Skeletal muscle cell (primary cell): Measurements from ENCODE around the gene ATG10.

Source experiments
- DNase-seq: peaks from one replicate; pipeline ENCODE4 v3.0.0-alpha.2; 2010; ENCODE audit warnings: low read depth
- H3K4me3 ChIP-seq: 2 replicates; pipeline ENCODE4 v1.5.1; 2011; ENCODE audit warnings: low read depth, mild to moderate bottlenecking, control low read depth, low read length, moderate library complexity

ATG10 gene

GRCh38 chr5:82185851-82186250, 214.0 kb downstream of the ATG10 start:
- H3K4me3 ChIP-seq = no peak overlapping the region
- DNase-seq = no peak

GRCh38 chr5:82197550-82197949, 225.7 kb downstream of the ATG10 start:
- DNase-seq = no peak
- no peak overlapping the region for H3K4me3 ChIP-seq

- H3K4me3 ChIP-seq = no peak overlapping the region
- no peak for DNase-seq
These were observed 232.7 kb downstream of the ATG10 start for GRCh38 chr5:82204567-82204966.

DNA sequence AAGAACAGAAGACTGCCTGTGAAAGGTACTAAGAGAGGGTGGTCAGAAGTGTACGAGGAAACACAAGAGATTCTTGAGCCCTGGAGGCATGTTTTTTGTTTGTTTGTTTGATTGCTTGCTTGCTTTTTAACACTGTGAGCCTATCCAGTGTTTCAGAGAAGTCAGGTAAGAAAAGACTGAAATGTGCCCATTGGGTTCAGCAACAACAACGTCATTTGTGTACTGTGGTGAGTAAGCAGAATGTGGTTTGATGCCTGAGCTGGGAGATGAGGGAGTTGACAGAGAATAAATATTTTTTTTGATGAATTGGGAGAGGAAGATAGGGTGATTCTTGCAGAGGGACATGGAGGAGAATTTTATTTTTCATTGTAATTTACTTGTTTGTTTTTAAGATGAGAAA, 233.2 kb downstream of the ATG10 start:
- H3K4me3 ChIP-seq = no peak overlapping the region
- no peak for DNase-seq

GRCh38 chr5:82208371-82208770, 236.5 kb downstream of the ATG10 start:
- no peak for DNase-seq
- H3K4me3 ChIP-seq = no peak overlapping the region

DNA sequence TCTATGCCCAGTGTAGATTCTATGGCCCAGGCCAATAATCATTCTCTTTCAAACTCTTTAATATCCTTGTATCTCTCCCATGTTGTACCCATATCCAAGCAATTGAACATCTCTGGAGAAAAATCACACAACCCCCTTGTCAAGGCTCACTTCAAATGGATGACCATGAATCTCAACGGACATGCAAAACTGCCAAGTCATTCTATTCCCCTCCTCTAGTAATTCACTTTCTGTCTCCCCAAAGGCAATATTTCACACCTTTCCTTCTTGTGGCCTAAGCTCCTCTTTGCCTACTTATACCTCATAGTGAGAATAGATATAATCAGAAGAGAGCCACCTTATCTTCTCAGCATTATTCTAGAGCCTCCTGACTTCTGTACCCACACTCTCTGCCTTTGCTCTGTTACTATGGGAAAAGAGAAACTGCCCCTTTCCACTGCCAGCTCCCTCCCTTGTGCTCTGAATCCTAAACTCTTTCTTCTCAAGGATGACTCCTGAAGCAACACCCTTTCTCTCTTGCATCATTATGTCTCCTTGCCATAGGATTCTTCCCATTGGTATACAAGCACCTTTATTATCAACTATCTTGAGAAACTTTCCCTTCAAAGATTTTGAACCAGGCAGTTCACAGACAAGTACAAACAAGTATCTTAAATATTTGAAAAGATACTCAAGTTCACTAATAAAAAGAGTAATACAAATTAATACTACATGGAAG, 240.2 kb downstream of the ATG10 start:
- no peak overlapping the region for H3K4me3 ChIP-seq
- DNase-seq = no peak

- no peak for DNase-seq
- no peak overlapping the region for H3K4me3 ChIP-seq
These were observed 246.1 kb downstream of the ATG10 start for GRCh38 chr5:82217917-82218316.

- no peak overlapping the region for H3K4me3 ChIP-seq
- no peak for DNase-seq
These were observed 246.7 kb downstream of the ATG10 start for GRCh38 chr5:82218374-82219156.

GRCh38 chr5:82221020-82221419, 249.2 kb downstream of the ATG10 start:
- DNase-seq = no peak
- no peak overlapping the region for H3K4me3 ChIP-seq

DNA sequence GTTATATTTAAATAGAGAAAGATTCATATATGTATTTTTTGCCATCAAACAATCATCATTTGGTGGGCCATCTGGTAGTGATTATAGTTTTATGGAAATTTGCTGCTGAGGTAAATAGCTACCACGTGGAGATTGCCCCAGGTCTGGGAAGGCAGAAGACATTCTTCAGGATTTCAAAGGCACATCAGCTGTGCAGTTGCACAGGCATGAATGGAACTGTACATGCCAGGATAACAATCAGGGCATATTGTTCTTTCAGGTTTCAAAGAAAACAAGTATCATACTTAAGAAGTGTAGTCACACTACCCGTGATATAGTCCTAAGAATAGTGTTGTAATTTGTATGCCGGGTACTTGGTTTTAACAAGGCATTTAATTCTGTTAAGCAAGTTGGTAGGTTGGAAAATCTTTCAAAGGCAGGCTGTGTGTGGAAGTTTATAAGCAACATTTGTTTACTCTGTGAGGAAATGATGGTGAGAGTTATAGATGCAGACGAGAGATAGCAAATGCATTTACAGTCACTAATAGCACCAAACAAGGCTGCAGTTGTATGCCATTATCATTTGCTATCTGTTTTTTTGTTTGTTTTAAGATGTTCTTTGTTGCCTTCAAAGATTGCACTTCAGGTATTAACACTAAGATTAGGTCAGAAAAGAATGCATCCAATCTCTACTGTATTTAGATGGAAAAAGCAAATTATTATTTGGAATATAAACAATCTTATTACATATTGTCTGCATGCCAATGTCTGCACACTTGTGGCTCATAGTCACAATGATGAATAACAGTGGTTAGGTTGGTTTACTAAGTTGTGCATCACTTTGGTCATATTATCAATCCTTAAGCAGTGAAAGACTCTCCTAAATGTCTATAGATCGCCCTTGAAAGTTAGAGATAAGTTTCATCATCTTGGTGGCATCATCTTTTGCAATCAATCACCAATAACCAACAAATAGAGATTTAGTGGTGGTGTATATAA, 251.1 kb downstream of the ATG10 start:
- no peak overlapping the region for H3K4me3 ChIP-seq
- DNase-seq = peak; percentile 13

GRCh38 chr5:82225525-82226172, 253.8 kb downstream of the ATG10 start:
- H3K4me3 ChIP-seq = no peak overlapping the region
- peak; percentile 12 for DNase-seq

GRCh38 chr5:82234885-82235284, 263.1 kb downstream of the ATG10 start:
- no peak overlapping the region for H3K4me3 ChIP-seq
- no peak for DNase-seq

GRCh38 chr5:82244151-82244550, 272.3 kb downstream of the ATG10 start:
- H3K4me3 ChIP-seq = no peak overlapping the region
- no peak for DNase-seq

DNA sequence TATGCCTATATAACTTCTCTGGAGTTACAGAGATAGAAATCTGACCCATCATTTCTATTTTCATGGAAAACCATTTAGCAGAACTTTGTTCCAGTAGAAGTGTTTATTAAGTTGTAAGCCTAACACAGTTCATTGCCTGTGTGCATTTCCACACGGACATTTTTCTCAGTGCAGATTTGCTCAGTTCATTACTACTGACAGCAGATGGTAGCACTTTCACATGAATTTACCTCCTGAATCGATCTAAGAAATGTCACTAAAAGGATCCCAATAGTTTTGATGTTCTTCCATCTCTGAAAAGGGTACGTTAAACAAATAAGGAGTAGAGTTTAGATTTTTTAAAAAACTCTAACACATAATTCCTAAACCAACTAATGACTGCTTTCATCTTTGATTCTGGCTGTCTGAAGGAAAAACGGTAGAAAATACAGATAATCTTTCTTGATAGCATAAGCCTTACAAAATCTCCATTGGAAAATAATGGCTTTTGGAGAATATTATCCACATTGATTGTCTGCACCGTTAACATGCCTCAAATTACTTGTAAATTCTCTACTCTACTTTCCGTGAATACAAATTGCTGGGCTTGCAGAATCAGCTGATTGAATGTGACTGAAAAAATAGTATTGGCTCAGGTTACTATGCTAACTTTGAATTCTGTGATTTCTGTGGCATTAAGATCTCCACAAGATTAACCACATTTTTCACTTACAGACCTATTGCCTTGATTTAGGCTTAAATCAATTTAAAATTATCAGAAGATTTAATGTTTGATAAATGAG, 273.2 kb downstream of the ATG10 start:
- no peak overlapping the region for H3K4me3 ChIP-seq
- DNase-seq = no peak

- no peak for DNase-seq
- no peak overlapping the region for H3K4me3 ChIP-seq
These were observed 275.2 kb downstream of the ATG10 start for GRCh38 chr5:82246960-82247574.

- DNase-seq = no peak
- no peak overlapping the region for H3K4me3 ChIP-seq
These were observed 280.9 kb downstream of the ATG10 start for GRCh38 chr5:82252744-82253143.

GRCh38 chr5:82255844-82256243, 284.0 kb downstream of the ATG10 start:
- no peak for DNase-seq
- no peak overlapping the region for H3K4me3 ChIP-seq

DNA sequence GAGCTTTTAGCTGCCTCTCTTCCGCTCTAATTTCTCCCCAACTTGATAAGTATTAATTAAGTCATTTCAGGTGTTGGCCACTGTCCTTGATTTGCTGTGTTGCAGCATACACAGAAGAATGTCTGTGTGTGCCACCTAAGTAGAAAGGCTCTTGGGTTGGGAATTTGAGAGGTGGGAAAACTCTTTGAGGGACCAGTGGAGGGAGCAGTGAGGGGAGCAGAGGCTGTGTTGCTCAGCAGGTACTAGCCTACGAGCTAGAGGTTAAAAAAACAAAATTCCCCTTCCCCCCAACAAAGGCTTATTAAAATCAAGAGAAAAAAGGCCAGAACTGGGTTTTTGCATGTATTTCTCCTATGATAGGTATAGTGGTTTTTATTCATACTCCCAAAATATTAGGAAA, 285.4 kb downstream of the ATG10 start:
- DNase-seq = no peak
- H3K4me3 ChIP-seq = no peak overlapping the region
